GM18526 (cell line): ENCODE data around the gene MROH8.

Experiments
- POLR2A ChIP-seq: IDR thresholded peaks from 3 replicates; pipeline ENCODE4 v1.6.1; 2011; ENCODE audit not compliant: insufficient read length; ENCODE audit errors: extremely low read depth

The MROH8 gene

GRCh38 chr20:37179683-37180524, 556 bp upstream of the MROH8 start:
- no peak for TF ChIP-seq POLR2A

- no peak for TF ChIP-seq POLR2A
Measured at GRCh38 chr20:37172836-37173235, 6.5 kb downstream of the MROH8 start.

GRCh38 chr20:37166867-37167266, 12.5 kb downstream of the MROH8 start:
- TF ChIP-seq POLR2A = no peak

- no peak for TF ChIP-seq POLR2A
Measured at GRCh38 chr20:37165031-37165430, 14.3 kb downstream of the MROH8 start.

GRCh38 chr20:37163832-37164554, 15.4 kb downstream of the MROH8 start:
- no peak for TF ChIP-seq POLR2A

GRCh38 chr20:37162646-37163045, 16.7 kb downstream of the MROH8 start:
- no peak for TF ChIP-seq POLR2A

- no peak for TF ChIP-seq POLR2A
Measured at GRCh38 chr20:37161830-37162549, 17.4 kb downstream of the MROH8 start.

GRCh38 chr20:37160683-37161082, 18.7 kb downstream of the MROH8 start:
- TF ChIP-seq POLR2A = no peak

GRCh38 chr20:37158248-37158647, 21.1 kb downstream of the MROH8 start:
- TF ChIP-seq POLR2A = no peak

- no peak for TF ChIP-seq POLR2A
Measured at GRCh38 chr20:37155987-37156386, 23.4 kb downstream of the MROH8 start.

GRCh38 chr20:37154684-37155298, 24.6 kb downstream of the MROH8 start:
- no peak for TF ChIP-seq POLR2A

GRCh38 chr20:37152284-37152683, 27.1 kb downstream of the MROH8 start:
- no peak for TF ChIP-seq POLR2A

- no peak for TF ChIP-seq POLR2A
Measured at GRCh38 chr20:37151529-37151928, 27.8 kb downstream of the MROH8 start.

- no peak for TF ChIP-seq POLR2A
Measured at GRCh38 chr20:37147250-37147649, 32.1 kb downstream of the MROH8 start.

- TF ChIP-seq POLR2A = no peak
Measured at GRCh38 chr20:37144856-37145404, 34.4 kb downstream of the MROH8 start.

- TF ChIP-seq POLR2A = no peak
Measured at GRCh38 chr20:37142708-37143107, 36.6 kb downstream of the MROH8 start.

GRCh38 chr20:37137547-37137946, 41.8 kb downstream of the MROH8 start:
- TF ChIP-seq POLR2A = no peak
